WTC11 (cell line): ENCODE data around the gene GET4.
"Not testable (repeated sequence)": the region's sequence is repeated elsewhere in the genome, so short reads cannot be mapped to it uniquely, and the experiment has no call there.

Experiments used
- ZNF121 ChIP-seq: sonication (generic); formaldehyde crosslinking; IDR thresholded peaks from 2 replicates; pipeline ENCODE4 v1.8.0; 2023; ENCODE audit warnings: missing genetic modification reagents
- ZNF423 ChIP-seq: fragments of 250-450 bp; sonication (Bioruptor Pico); IDR thresholded peaks from 2 replicates; pipeline ENCODE4 v2.1.2; 2022; ENCODE audit warnings: mild to moderate bottlenecking, moderate library complexity
- TF ChIP-seq, protein P1 (sequence below): fragments of 200-600 bp; IDR thresholded peaks from 2 replicates; pipeline ENCODE4 v1.8.0; 2022; ENCODE audit warnings: antibody characterized with exemption

DNA sequence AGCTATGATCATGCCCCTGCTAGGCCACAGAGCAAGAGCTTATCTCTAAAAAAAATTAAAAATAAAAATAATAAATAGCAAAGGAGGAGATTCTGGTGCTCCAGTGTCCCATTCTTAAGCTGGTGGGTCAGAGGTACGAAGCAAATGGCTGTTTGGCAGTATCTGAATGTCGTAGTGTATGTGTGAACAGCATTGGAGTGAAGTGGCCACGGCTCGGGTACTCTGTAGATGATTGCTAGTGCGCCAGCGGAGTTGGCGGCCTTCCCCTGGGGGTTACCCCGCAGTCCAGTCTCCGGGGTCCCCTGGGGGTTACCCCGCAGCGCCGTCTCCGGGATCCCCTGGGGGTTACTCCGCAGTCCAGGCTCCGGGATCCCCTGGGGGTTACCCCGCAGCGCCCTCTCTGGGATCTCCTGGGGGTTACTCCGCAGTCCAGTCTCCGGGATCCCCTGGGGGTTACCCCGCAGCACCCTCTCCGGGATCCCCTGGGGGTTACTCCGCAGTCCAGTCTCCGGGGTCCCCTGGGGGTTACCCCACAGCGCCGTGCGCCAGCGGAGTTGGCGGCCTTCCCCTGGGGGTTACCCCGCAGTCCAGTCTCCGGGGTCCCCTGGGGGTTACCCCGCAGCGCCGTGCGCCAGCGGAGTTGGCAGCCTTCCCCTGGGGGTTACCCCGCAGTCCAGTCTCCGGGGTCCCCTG, 29.2 kb upstream of the GET4 start:
- not testable (repeated sequence) for TF ChIP-seq ZNF121 (CRISPR knock-in tag); ZNF423
- TF ChIP-seq, protein P1, sequence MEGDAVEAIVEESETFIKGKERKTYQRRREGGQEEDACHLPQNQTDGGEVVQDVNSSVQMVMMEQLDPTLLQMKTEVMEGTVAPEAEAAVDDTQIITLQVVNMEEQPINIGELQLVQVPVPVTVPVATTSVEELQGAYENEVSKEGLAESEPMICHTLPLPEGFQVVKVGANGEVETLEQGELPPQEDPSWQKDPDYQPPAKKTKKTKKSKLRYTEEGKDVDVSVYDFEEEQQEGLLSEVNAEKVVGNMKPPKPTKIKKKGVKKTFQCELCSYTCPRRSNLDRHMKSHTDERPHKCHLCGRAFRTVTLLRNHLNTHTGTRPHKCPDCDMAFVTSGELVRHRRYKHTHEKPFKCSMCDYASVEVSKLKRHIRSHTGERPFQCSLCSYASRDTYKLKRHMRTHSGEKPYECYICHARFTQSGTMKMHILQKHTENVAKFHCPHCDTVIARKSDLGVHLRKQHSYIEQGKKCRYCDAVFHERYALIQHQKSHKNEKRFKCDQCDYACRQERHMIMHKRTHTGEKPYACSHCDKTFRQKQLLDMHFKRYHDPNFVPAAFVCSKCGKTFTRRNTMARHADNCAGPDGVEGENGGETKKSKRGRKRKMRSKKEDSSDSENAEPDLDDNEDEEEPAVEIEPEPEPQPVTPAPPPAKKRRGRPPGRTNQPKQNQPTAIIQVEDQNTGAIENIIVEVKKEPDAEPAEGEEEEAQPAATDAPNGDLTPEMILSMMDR = not testable (repeated sequence)
